Limb (tissue), 2 donors: ENCODE measurements around the gene PPM1A.
A peak's percentile ranks its signal among the peaks of the same experiment; 100 is the strongest.
"Not testable (repeated sequence)": the region's sequence is repeated elsewhere in the genome, so short reads cannot be mapped to it uniquely, and the experiment has no call there.

Experiments
- DNase-seq, 2 donors: peaks; one replicate each; pipeline ENCODE4 v3.0.0-alpha.2; 2016; ENCODE audit errors: extremely low spot score in 2 of 2

The PPM1A gene

DNA sequence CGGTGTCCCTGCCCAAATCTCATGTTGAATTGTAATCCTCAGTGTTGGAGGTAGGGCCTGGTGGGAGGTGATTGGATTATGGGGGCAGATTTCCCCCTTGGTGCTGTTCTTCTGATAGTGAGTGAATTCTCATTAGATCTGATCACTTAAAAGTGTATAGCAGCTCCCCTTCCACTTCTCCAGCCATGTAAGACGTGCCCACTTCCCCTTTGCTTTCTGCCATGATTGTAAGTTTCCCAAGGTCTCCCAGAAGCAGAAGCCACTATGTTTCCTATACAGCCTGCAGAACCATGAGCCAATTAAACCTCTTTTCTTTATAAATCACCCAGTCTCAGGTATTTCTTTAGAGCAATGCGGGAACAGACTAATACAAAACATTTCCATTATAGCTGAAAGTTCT is 71.8 kb downstream of the PPM1A start:
- DNase-seq, result not testable (repeated sequence)

DNA sequence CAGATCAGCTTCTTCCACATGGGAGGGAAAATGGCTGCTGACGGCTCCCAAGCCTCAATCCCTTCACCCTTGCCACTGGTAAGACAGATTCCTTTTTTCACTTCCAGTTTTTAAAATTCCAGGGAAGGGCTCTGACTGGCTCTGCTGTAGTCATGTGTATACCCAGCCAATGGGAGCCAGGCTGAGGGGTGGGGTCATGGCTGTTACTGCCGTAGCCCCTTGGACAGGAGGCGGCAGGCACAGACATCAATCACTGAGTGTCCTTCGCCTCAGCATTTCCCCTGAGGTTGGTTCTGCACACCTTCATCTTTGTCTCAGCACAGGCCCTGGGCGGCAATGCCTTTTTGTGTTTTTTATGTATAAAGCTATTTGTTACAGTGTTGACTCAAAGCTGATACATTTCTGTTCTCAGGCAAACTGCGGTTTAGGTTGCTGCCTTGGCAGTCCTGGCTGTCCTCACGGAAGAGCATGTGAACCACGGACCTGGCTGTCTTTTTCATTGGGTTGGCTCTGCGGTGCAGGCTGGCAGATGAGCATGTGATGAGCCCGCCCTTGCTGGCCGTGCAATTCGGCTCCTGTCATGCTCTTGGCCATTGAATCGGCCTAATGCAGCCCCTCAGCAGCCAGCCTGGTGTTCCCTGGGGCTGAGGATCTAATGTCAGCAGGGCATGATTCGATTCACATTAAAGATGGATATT is 74.3 kb downstream of the PPM1A start:
- DNase-seq, result no peak

DNA sequence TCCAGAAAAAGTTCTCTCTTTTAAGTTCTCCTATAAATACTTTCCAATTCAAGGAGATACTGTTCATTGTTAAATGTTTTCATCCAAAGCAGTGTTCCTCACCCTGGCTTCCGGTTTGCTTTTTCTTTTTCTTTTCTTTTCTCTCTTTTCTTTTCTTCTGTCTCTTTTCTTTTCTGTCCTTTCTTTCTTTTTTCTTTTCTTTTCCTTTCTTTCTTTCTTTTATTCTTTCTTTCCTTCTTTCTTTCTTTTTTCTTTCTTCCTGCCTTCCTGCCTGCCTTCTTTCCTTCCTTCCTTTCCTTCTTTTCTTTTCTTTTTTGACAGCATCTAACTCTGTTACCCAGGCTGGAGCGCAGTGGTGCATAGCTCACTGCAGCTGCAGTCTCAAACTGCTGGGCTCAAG is 75.8 kb downstream of the PPM1A start:
- DNase-seq, result no peak

GRCh38 chr14:60326274-60326673 is 77.3 kb downstream of the PPM1A start:
- DNase-seq, result no peak

GRCh38 chr14:60327447-60328331 is 78.7 kb downstream of the PPM1A start:
- peak in 1 of 2 donors; percentile 64 for DNase-seq

DNA sequence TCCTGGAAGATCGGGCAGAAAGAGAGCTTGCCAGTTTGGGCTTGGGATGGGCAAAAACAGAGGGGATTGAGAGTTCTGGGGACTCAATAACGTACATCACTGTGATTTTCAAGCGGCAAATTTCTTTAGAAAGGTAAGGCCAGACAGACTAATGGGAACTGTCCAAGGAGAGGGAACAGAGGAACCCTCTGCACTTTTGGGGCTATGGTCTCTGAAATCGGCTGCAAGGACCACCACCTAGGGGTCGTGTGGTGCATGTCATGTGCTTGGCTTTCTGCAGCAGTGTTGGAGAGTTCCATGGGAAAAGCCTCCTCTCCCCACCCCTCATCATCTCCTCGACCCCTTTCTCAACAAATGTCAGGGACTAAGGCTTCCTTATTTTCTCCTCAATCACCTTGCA is 79.6 kb downstream of the PPM1A start:
- DNase-seq, result no peak

DNA sequence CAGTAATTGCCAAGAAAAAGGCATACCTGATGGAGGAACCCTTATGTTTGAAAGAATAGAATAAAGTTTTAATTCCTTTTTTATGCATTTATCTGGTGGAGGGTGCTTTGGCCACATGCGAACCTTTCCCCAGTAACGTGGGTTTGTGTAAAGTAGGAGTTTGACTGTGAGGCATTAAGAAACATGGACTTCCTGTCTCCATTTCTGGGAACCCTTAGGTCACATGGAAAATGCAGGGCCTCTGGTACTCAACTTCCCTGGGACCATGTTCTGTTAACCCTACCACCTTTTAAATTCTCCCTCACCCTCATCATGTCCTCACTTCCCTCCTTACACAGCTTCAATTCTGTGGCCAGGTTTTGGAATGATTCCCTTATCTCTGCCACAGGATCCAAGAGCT is 80.3 kb downstream of the PPM1A start:
- DNase-seq, result no peak

DNA sequence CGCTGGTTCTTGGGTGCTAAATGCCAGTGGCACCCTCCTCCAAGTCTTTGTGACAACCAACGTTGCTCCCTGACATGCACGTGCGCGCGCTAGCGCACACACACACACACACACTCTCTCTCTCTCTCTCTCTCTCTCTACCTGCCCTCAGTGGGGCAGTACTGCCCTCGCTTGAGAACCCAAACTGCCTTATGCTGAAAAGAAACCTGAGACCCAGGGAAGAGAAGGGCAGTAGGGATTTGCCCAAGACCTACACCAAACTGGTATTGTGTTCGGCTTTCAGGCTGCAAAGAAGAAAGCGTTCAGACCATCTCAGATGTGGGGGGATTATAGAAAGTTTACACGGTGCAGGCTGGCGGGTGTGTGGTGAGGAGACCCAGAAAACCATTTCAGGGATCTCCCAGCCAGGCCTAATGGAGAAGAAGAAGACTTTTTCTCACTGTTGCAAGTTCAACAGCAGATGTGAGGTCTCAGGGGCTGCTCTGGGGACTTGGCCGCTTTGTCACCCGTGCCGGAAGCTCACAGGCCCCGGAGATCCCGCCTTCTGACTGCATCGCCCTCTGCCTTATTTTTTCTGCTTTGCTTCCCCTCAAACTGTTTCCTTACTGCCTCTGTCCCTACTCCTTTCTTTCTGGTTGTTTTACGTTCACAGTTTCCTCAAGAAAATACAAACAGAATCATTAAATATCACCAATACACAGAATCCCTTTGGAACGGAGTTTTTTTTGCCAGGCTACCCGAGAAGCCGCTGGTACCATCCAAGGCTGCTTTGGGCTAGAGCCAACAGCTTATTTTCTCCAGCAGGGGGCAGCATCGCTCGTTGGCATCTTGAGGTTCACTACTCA is 82.4 kb downstream of the PPM1A start:
- peak; percentile 42 to 85 for DNase-seq

GRCh38 chr14:60332046-60332399 is 83.0 kb downstream of the PPM1A start:
- no peak for DNase-seq

- DNase-seq, result no peak
Observed at GRCh38 chr14:60332869-60333268, 83.8 kb downstream of the PPM1A start.

GRCh38 chr14:60339571-60339970 is 90.5 kb downstream of the PPM1A start:
- DNase-seq, result no peak

DNA sequence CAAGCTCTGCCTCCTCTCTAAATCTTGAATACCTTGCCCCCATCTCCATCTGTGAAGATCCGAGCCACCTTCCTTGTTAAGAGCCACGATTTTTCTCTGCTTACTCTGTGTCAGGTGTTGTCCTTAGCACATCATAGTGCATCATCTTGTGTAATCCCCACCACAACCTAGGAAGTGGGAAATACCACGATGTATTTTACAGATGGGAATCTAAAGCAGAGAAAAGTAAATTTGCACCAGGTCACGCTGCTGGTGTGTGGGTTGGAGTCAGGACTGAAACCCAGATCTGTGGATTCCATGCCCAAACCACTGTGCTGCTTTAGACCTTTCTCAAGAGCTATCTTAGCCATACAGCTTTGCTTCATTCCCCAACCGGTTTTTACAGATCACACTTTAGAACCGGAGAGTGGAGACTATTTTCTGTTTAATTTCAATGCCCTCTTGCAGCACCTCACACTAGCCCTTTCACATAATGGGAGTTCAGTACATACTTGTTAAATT is 94.6 kb downstream of the PPM1A start:
- no peak for DNase-seq

- DNase-seq, result no peak
Observed at GRCh38 chr14:60344751-60345150, 95.7 kb downstream of the PPM1A start.

- DNase-seq, result no peak
Observed at GRCh38 chr14:60346706-60347105, 97.7 kb downstream of the PPM1A start.

GRCh38 chr14:60348211-60348610 is 99.2 kb downstream of the PPM1A start:
- DNase-seq, result no peak
